Measurements from ENCODE around the gene LOC128125822.

Gene LOC128125822

GRCh38 chr6:63571361-63572043 lies 778 bp upstream of the LOC128125822 start:
- Histone ChIP-seq H3K36me3 (ENCODE audit: control insufficient read depth in 5 of 5, insufficient read depth in 5 of 5, low read length in 5 of 5) (peaks cover 0 to 3% (median 2%) of the 10 kb centered on the region in 5 donors), H3K4me3 (ENCODE audit: low read depth in 1 of 5, low read length in 5 of 5) (peak overlapping the region; percentile 61 to 91 (median 85)), H3K9ac (ENCODE audit: low read length in 5 of 5) (peak overlapping the region in 3 of 5 donors; percentile 1 to 52 (median 14)), H3K9me3 (ENCODE audit: control insufficient read depth in 5 of 5, low read length in 5 of 5) (peaks cover 0 to 6% (median 0%) of the 10 kb centered on the region in 5 donors), H3K4me1 (ENCODE audit: control insufficient read depth in 5 of 5, insufficient read depth in 5 of 5, low read length in 5 of 5) (peaks cover 3 to 31% (median 22%) of the 10 kb centered on the region in 5 donors), H3K27ac (ENCODE audit: low read depth, low read length) (no peak overlapping the region), H3K27me3 (ENCODE audit: control insufficient read depth in 5 of 5, insufficient read depth in 4 of 5, low read length in 5 of 5) (no peaks in the 10 kb centered on the region)

GRCh38 chr6:63572747-63573075 lies 431 bp downstream of the LOC128125822 start:
- Histone ChIP-seq H3K36me3 (ENCODE audit: control insufficient read depth in 5 of 5, insufficient read depth in 5 of 5, low read length in 5 of 5) (peaks cover 6 to 14% (median 10%) of the 10 kb centered on the region in 5 donors), H3K9me3 (ENCODE audit: control insufficient read depth in 5 of 5, low read length in 5 of 5) (no peaks in the 10 kb centered on the region), H3K9ac (ENCODE audit: low read length in 5 of 5) (peak overlapping the region; percentile 50 to 95 (median 92)), H3K27me3 (ENCODE audit: control insufficient read depth in 5 of 5, insufficient read depth in 4 of 5, low read length in 5 of 5) (no peaks in the 10 kb centered on the region), H3K4me1 (ENCODE audit: control insufficient read depth in 5 of 5, insufficient read depth in 5 of 5, low read length in 5 of 5) (peaks cover 3 to 31% (median 22%) of the 10 kb centered on the region in 5 donors), H3K4me3 (ENCODE audit: low read depth in 1 of 5, low read length in 5 of 5) (peak overlapping the region in 4 of 5 donors; percentile 84 to 93 (median 86)), H3K27ac (ENCODE audit: low read depth, low read length) (peak overlapping the region; percentile 94)

DNA sequence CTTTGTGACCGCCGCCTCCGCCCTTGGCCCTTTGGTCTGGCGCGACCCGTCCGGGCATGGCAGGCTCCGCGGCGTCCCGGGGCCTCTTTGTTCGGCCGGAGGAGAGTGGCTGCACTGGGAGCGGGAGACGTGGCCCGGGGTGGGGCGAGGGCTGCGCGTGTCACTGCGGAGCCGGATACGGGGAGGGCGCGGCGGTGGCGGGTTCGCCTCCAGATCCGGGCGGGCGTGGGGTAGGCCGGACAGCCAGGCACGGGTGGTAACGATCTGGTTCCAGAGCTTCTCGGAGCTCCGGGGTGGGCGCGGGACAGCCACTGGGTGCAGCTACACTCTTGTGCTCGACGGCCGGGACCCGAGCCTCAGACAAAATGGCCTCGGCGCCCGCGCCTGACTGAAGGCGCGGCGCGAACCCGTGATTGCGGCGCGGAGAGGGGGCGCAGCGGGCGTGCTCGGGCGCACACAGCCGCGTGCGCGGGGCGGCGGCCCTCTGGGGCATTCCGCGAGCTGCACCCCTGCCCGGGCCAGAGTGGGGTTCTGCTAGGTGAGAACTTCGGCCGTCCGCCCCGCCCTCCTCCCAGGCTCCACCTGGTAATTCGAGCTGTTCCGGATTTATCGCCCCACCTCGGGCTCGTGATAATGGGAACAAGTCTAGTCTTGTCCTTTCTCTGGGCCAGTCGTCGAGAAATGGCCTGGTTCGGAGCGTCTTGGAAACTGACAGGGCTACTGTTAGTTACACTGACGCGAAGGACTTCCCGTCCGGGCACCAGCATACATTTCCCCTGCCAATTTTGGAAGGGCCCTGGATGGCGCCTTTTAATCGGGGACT lies 1.0 kb downstream of the LOC128125822 start:
- H3K4me1 ChIP-seq (ENCODE audit: control insufficient read depth in 5 of 5, insufficient read depth in 5 of 5, low read length in 5 of 5), result peaks cover 3 to 31% (median 22%) of the 10 kb centered on the region in 5 donors
- H3K27ac ChIP-seq (ENCODE audit: low read depth, low read length), result peak overlapping the region; percentile 94
- no peaks in the 10 kb centered on the region for H3K9me3 ChIP-seq (ENCODE audit: control insufficient read depth in 5 of 5, low read length in 5 of 5)

GRCh38 chr6:63573899-63574553 lies 1.7 kb downstream of the LOC128125822 start:
- Histone ChIP-seq H3K4me1 (ENCODE audit: control insufficient read depth in 5 of 5, insufficient read depth in 5 of 5, low read length in 5 of 5) (peaks cover 3 to 31% (median 22%) of the 10 kb centered on the region in 5 donors), H3K27me3 (ENCODE audit: control insufficient read depth in 5 of 5, insufficient read depth in 4 of 5, low read length in 5 of 5) (no peaks in the 10 kb centered on the region), H3K27ac (ENCODE audit: low read depth, low read length) (peak overlapping the region; percentile 94), H3K9me3 (ENCODE audit: control insufficient read depth in 5 of 5, low read length in 5 of 5) (no peaks in the 10 kb centered on the region), H3K9ac (ENCODE audit: low read length in 5 of 5) (peak overlapping the region; percentile 52 to 95 (median 92)), H3K36me3 (ENCODE audit: control insufficient read depth in 5 of 5, insufficient read depth in 5 of 5, low read length in 5 of 5) (peaks cover 7 to 21% (median 17%) of the 10 kb centered on the region in 5 donors), H3K4me3 (ENCODE audit: low read depth in 1 of 5, low read length in 5 of 5) (peak overlapping the region; percentile 84 to 93 (median 86))

More for the DNA sequence above, 1.0 kb downstream of the LOC128125822 start:
- peak overlapping the region; percentile 52 to 95 (median 92) for H3K9ac ChIP-seq (ENCODE audit: low read length in 5 of 5)
- peaks cover 7 to 16% (median 12%) of the 10 kb centered on the region in 5 donors for H3K36me3 ChIP-seq (ENCODE audit: control insufficient read depth in 5 of 5, insufficient read depth in 5 of 5, low read length in 5 of 5)
- peak overlapping the region; percentile 84 to 93 (median 86) for H3K4me3 ChIP-seq (ENCODE audit: low read depth in 1 of 5, low read length in 5 of 5)
- no peaks in the 10 kb centered on the region for H3K27me3 ChIP-seq (ENCODE audit: control insufficient read depth in 5 of 5, insufficient read depth in 4 of 5, low read length in 5 of 5)

DNA sequence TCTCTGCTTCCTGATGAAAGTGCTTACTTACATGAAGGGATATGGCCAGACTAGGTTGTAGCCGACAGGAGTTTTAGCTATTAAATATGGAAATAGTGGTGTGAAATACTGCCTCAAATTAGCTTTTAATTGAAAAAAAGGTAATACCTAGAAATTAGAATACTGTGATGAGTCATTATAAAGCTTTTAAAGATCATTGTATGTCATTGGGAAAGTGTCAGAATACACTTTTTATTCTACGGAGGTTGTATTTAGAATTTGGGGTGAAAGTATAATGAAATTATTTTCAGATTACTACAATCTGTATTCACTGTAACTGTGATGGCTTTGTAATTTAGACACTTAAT lies 2.2 kb downstream of the LOC128125822 start:
- Histone ChIP-seq H3K4me1 (ENCODE audit: control insufficient read depth in 5 of 5, insufficient read depth in 5 of 5, low read length in 5 of 5) (peaks cover 3 to 31% (median 22%) of the 10 kb centered on the region in 5 donors), H3K9me3 (ENCODE audit: control insufficient read depth in 5 of 5, low read length in 5 of 5) (no peaks in the 10 kb centered on the region), H3K27ac (ENCODE audit: low read depth, low read length) (peak overlapping the region; percentile 94), H3K36me3 (ENCODE audit: control insufficient read depth in 5 of 5, insufficient read depth in 5 of 5, low read length in 5 of 5) (peaks cover 12 to 25% (median 22%) of the 10 kb centered on the region in 5 donors), H3K27me3 (ENCODE audit: control insufficient read depth in 5 of 5, insufficient read depth in 4 of 5, low read length in 5 of 5) (no peaks in the 10 kb centered on the region), H3K9ac (ENCODE audit: low read length in 5 of 5) (no peak overlapping the region), H3K4me3 (ENCODE audit: low read depth in 1 of 5, low read length in 5 of 5) (peak overlapping the region; percentile 84 to 93 (median 86))

- H3K4me3 ChIP-seq (ENCODE audit: low read depth in 1 of 5, low read length in 5 of 5), result no peak overlapping the region
- peaks cover 23 to 40% (median 34%) of the 10 kb centered on the region in 5 donors for H3K36me3 ChIP-seq (ENCODE audit: control insufficient read depth in 5 of 5, insufficient read depth in 5 of 5, low read length in 5 of 5)
- H3K4me1 ChIP-seq (ENCODE audit: control insufficient read depth in 5 of 5, insufficient read depth in 5 of 5, low read length in 5 of 5), result peaks cover 3 to 39% (median 26%) of the 10 kb centered on the region in 5 donors
- no peaks in the 10 kb centered on the region for H3K27me3 ChIP-seq (ENCODE audit: control insufficient read depth in 5 of 5, insufficient read depth in 4 of 5, low read length in 5 of 5)
- no peak overlapping the region for H3K27ac ChIP-seq (ENCODE audit: low read depth, low read length)
- H3K9me3 ChIP-seq (ENCODE audit: control insufficient read depth in 5 of 5, low read length in 5 of 5), result no peaks in the 10 kb centered on the region
- H3K9ac ChIP-seq (ENCODE audit: low read length in 5 of 5), result no peak overlapping the region
Measured at GRCh38 chr6:63576147-63576772, 4.0 kb downstream of the LOC128125822 start.

GRCh38 chr6:63576985-63577712 lies 4.9 kb downstream of the LOC128125822 start:
- Histone ChIP-seq H3K9me3 (ENCODE audit: control insufficient read depth in 5 of 5, low read length in 5 of 5) (no peaks in the 10 kb centered on the region), H3K36me3 (ENCODE audit: control insufficient read depth in 5 of 5, insufficient read depth in 5 of 5, low read length in 5 of 5) (peaks cover 23 to 40% (median 34%) of the 10 kb centered on the region in 5 donors), H3K4me1 (ENCODE audit: control insufficient read depth in 5 of 5, insufficient read depth in 5 of 5, low read length in 5 of 5) (peaks cover 3 to 32% (median 18%) of the 10 kb centered on the region in 5 donors), H3K27ac (ENCODE audit: low read depth, low read length) (no peak overlapping the region), H3K27me3 (ENCODE audit: control insufficient read depth in 5 of 5, insufficient read depth in 4 of 5, low read length in 5 of 5) (no peaks in the 10 kb centered on the region), H3K9ac (ENCODE audit: low read length in 5 of 5) (no peak overlapping the region), H3K4me3 (ENCODE audit: low read depth in 1 of 5, low read length in 5 of 5) (no peak overlapping the region)

DNA sequence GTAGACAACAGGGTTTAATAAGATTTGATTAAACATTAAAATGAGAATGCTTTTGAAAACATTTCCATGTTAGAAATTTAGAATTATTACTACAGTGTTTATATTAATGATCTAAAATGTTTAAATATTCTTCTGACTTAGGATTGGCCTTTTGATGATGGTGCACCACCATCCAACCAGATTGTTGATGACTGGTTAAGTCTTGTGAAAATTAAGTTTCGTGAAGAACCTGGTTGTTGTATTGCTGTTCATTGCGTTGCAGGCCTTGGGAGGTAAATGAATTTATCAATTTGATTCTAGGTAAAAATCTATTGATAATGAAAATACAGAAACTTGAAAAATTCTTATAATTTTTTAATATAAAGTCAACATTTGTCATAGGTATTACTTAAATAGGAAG lies 6.5 kb downstream of the LOC128125822 start:
- Histone ChIP-seq H3K27me3 (ENCODE audit: control insufficient read depth in 5 of 5, insufficient read depth in 4 of 5, low read length in 5 of 5) (no peaks in the 10 kb centered on the region), H3K4me3 (ENCODE audit: low read depth in 1 of 5, low read length in 5 of 5) (no peak overlapping the region), H3K36me3 (ENCODE audit: control insufficient read depth in 5 of 5, insufficient read depth in 5 of 5, low read length in 5 of 5) (peaks cover 25 to 46% (median 37%) of the 10 kb centered on the region in 5 donors), H3K9ac (ENCODE audit: low read length in 5 of 5) (no peak overlapping the region), H3K4me1 (ENCODE audit: control insufficient read depth in 5 of 5, insufficient read depth in 5 of 5, low read length in 5 of 5) (peaks cover 3 to 32% (median 14%) of the 10 kb centered on the region in 5 donors), H3K9me3 (ENCODE audit: control insufficient read depth in 5 of 5, low read length in 5 of 5) (no peaks in the 10 kb centered on the region), H3K27ac (ENCODE audit: low read depth, low read length) (no peak overlapping the region)

Data from subcutaneous abdominal adipose tissue (tissue), 5 donors.